Activated CD8-positive, alpha-beta memory T cell treated with anti-CD3 and anti-CD28 coated beads, Interleukin-2, amount 10 ng/mL, durations not matched to agents 7 days and 5 days (primary cell): ENCODE measurements around the gene MBOAT2. TPM values are rescaled to one million over a fixed set of nuclear protein-coding genes. Genes with fewer than 3 reads are reported as not detected.

Source experiments
- ATAC-seq: fragments of 150-1000 bp; cut with Tn5 transposase; one replicate; pipeline ENCODE4 v1.10.0; 2021; ENCODE audit warnings: moderate library complexity
- CTCF ChIA-PET: fragments of 350-600 bp; sonication (Branson Sonifier 250); formaldehyde crosslinking; loops from one replicate; lab custom pipeline; 2021; ENCODE audit warnings: antibody characterized with exemption; lab: Charles Lee
- DNase-seq: peaks from one replicate; pipeline ENCODE4 v3.0.0-alpha.2; 2020
- H3K27ac Mint-ChIP-seq: one replicate; pipeline ENCODE4 v1.8.0; 2021; ENCODE audit warnings: mild to moderate bottlenecking, mixed read lengths
- H3K27me3 Mint-ChIP-seq: one replicate; pipeline ENCODE4 v1.8.0; 2021; ENCODE audit warnings: mixed read lengths
- H3K36me3 Mint-ChIP-seq: one replicate; pipeline ENCODE4 v1.8.0; 2021; ENCODE audit warnings: mild to moderate bottlenecking, mixed read lengths
- H3K4me1 Mint-ChIP-seq: one replicate; pipeline ENCODE4 v1.8.0; 2021; ENCODE audit warnings: mixed read lengths
- H3K4me3 Mint-ChIP-seq: one replicate; pipeline ENCODE4 v1.8.0; 2021; ENCODE audit warnings: mild to moderate bottlenecking, moderate library complexity, mixed read lengths
- H3K9me3 Mint-ChIP-seq: one replicate; pipeline ENCODE4 v1.8.0; 2022; ENCODE audit warnings: low read depth, mixed read lengths
- total RNA-seq, 2 experiments: library from RNA; stranded (reverse); gene quantifications; one replicate each; pipeline ENCODE4 v1.2.3, GENCODE V29; 2021

The MBOAT2 gene
- total RNA-seq, 2 experiments from 2014 or later, result 8.0 to 8.8 TPM

DNA sequence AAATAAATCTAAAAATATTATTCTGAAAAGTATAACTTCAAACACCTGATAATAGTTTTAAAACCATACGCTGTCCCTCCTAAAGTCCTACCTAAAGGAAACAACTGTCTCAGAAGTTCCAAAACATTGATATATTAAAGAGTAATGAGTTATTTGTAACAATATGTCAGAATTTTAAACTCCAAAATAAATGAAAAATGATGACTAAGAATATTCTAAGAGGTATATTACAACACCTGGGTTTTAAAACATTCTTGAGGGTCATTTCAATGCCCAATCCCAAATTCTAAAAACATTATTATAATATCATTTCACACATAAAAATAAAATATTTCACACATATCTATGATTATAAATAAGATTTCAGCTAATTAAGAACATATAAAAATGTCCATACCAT is 186.3 kb downstream of the MBOAT2 start:
- Mint-ChIP-seq H3K4me3 (no peak overlapping the region), H3K27ac (no peak overlapping the region), H3K36me3 (peaks cover 8% of the 10 kb centered on the region), H3K27me3 (no peaks in the 10 kb centered on the region), H3K9me3 (no peaks in the 10 kb centered on the region), H3K4me1 (no peaks in the 10 kb centered on the region)
- CTCF ChIA-PET, result interaction anchor here (1.2 to 1.3 kb wide), 2 partner anchors 9 to 10 kb away, joined by 4 to 6 read pairs; no protein-coding TSS in a partner anchor
- ATAC-seq (no peak), DNase-seq (no peak)

DNA sequence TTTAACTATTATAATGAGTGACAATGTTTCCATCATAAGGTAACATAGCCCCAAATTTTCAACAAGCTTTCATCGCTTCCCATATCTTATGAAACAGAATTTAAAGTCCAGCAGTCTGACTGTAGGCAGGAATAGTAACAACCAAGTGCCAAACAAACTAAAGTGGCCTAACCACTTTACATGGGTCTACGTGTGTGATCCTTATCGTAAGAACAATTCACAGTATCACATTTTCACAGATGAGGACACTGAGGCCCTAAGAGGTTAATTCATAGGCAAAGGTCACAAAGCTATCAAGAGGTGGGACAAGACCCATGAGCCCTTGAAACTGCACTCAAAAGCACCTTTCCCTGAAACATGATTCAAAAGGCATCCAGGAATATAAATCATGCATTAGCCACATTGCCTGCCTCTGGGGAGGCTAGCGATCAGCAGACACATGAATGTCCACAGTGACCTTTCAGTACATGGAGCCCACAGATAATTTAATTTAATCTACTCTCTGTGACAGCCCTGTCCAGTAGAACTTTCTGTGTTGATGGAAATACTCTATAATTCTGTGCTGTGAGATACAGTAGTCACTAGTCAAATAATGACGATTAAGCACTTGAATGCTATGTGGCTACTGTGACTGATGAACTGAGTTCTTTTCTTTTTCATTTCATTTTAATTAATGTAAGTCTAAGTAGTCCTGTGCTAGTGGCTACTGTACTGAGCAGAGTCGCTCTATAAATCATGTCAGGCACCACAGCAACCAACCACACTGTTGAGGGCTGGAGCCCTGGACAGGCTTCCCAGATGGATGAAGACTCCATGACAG is 196.4 kb downstream of the MBOAT2 start:
- Mint-ChIP-seq H3K4me1 (peaks cover 20% of the 10 kb centered on the region), H3K9me3 (no peaks in the 10 kb centered on the region), H3K4me3 (no peak overlapping the region), H3K27me3 (no peaks in the 10 kb centered on the region), H3K27ac (no peak overlapping the region), H3K36me3 (peaks cover 53% of the 10 kb centered on the region)
- DNase-seq, result no peak
- CTCF ChIA-PET, result interaction anchor here (1.4 kb wide), 1 partner anchor 9 kb away, joined by 3 read pairs; no protein-coding TSS in a partner anchor
- ATAC-seq, result no peak

- Mint-ChIP-seq H3K27me3 (no peaks in the 10 kb centered on the region), H3K9me3 (no peaks in the 10 kb centered on the region), H3K27ac (no peak overlapping the region), H3K4me3 (no peak overlapping the region), H3K36me3 (peaks cover 55% of the 10 kb centered on the region), H3K4me1 (peaks cover 20% of the 10 kb centered on the region)
- CTCF ChIA-PET, result interaction anchor here (0.8 to 1.4 kb wide), 2 partner anchors 10 to 93 kb away, joined by 3 read pairs; no protein-coding TSS in a partner anchor
- no peak for DNase-seq
- no peak for ATAC-seq
Measured at GRCh38 chr2:8805278-8806210, 197.9 kb downstream of the MBOAT2 start.

DNA sequence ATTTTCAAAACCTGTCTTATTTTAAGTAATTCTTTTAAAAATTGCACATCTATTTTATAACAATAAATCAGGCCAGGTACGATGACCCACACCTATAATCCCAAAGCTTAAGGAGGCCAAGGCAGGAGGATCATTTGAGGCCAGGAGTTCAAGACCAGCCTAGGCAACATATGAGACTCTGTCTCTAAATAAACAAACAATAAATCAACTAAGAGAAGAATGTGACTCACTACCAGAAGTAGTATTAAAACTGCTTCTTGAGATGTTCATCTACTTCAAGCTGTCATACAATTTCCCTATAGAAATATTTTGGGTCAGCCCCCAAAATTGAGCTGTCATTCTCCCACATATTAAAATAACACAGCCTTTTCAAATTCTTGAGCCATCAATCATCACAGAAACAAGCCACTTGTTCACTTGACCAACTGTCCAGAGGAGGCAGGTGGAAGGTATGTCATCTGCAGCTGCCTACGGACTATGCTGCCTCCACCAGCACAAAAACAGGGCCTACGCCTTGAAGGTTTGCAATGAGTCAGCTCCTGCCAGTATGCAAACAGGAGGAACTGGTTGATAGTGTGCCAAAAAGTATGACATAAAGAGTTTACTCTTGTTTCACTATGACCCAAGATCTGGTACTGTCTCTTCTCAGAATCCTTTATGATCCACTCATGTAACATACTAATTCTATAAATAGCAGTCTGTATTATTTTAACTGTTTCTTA is 199.7 kb downstream of the MBOAT2 start:
- CTCF ChIA-PET, result interaction anchor here (0.7 to 1.1 kb wide), 3 partner anchors 10 to 33 kb away, joined by 3 to 4 read pairs (median 3); no protein-coding TSS in a partner anchor
- peak; percentile 82 for DNase-seq
- Mint-ChIP-seq H3K4me1 (peaks cover 22% of the 10 kb centered on the region), H3K9me3 (no peaks in the 10 kb centered on the region), H3K4me3 (no peak overlapping the region), H3K27ac (peak overlapping the region; percentile 71), H3K27me3 (no peaks in the 10 kb centered on the region), H3K36me3 (peaks cover 58% of the 10 kb centered on the region)
- ATAC-seq, result peak; percentile 98

GRCh38 chr2:8802741-8803140 is 200.7 kb downstream of the MBOAT2 start:
- Mint-ChIP-seq H3K27ac (no peak overlapping the region), H3K4me3 (no peak overlapping the region), H3K36me3 (peaks cover 65% of the 10 kb centered on the region), H3K27me3 (no peaks in the 10 kb centered on the region), H3K4me1 (peaks cover 28% of the 10 kb centered on the region), H3K9me3 (no peaks in the 10 kb centered on the region)
- DNase-seq, result no peak
- CTCF ChIA-PET, result no interaction called here
- ATAC-seq, result no peak

Other genes with a start within 250 kb of the MBOAT2 start
- 10 to 100 TPM; 28.9 to 29.9 TPM for gene KIDINS220, start 166.1 kb downstream of the MBOAT2 start, total RNA-seq
- gene ASAP2, start 203.1 kb upstream of the MBOAT2 start, total RNA-seq, result under 1 TPM; 0.33 to 0.44 TPM